NB4 (cell line): ENCODE measurements around the gene LMTK2.

Experiments
- CTCF ChIP-seq: IDR thresholded peaks from one replicate; pipeline ENCODE4 v1.5.1; 2012; ENCODE audit warnings: low read depth, low read length
- MYC ChIP-seq: IDR thresholded peaks from 2 replicates; pipeline ENCODE4 v1.6.1; 2011; ENCODE audit warnings: low read depth, low read length
- POLR2A ChIP-seq: IDR thresholded peaks from 2 replicates; pipeline ENCODE4 v1.6.1; 2011; ENCODE audit warnings: mild to moderate bottlenecking; ENCODE audit not compliant: insufficient read length; ENCODE audit errors: extremely low read depth
- TF ChIP-seq, protein P1 (sequence below): IDR thresholded peaks from 2 replicates; pipeline ENCODE4 v1.6.1; 2011; ENCODE audit warnings: low read depth, low read length

DNA sequence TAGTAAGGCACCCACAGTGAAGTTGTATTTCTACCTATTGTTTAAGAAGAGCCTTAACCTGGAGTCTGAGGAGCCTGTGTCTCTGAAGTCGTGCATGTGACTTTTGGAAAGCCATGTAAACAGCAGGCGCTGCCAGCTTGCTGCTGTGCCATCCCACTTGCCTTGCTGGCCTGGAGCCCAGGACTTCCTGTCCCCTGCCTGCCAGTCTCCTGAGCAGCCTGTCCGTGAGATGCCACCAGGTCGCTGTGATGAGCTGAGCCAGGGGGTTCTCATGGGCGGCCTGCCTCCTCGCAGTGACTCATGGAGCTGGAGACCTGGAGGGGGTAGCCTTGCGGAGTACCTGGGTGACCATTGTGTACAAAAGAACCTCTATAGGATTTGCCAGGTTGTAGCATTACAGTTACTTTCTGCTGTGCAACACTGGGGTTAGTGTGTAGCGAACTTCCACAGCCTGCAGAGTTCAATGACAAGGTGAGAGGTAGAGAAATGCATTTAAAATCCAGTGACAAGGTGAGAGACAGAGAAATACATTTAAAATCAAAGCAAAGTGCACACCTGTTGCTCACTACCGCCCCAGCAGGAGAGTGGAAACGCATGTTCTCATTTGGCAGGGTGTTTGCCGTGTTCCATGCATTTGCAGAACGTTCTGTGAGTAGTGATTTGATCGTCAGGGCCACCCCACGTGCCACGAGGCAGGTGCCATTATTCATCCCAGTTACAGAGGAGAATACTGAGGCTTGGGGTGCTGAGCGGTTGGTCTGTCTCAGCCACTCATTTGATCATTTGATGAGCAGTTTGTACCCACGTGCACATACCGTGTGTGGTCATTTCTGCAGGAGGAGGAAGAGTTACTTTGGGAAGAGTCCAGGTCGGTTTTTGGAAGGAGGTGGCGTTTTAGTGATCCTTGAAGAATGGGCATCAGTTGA, 67.9 kb downstream of the LMTK2 start:
- TF ChIP-seq CTCF = no peak
- no peak for TF ChIP-seq POLR2A
- TF ChIP-seq MYC = no peak
- TF ChIP-seq, protein P1, sequence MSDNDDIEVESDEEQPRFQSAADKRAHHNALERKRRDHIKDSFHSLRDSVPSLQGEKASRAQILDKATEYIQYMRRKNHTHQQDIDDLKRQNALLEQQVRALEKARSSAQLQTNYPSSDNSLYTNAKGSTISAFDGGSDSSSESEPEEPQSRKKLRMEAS = no peak
